ENCODE measurements around the gene ISLR.

ISLR gene

GRCh38 chr15:74196175-74196574 lies 22.7 kb downstream of the ISLR start:
- H3K27ac ChIP-seq, result no peak overlapping the region
- peaks cover 0 to 30% (median 22%) of the 10 kb centered on the region in 4 donors for H3K4me1 ChIP-seq
- intact Hi-C loops (cut with DNase I; ENCODE audit: low total_unique reads), result no loop called here
- H3K9me3 ChIP-seq, result no peaks in the 10 kb centered on the region
- TF ChIP-seq CTCF (IDR thresholded peaks at IDR 0.05), result no peak
- no peaks in the 10 kb centered on the region for H3K27me3 ChIP-seq
- DNase-seq, result peak in 1 of 2 donors; percentile 61
- no peaks in the 10 kb centered on the region for H3K36me3 ChIP-seq
- H3K4me3 ChIP-seq, result no peak overlapping the region

GRCh38 chr15:74197176-74197965 lies 23.9 kb downstream of the ISLR start:
- DNase-seq, result no peak
- intact Hi-C loops (cut with DNase I; ENCODE audit: low total_unique reads), result no loop called here

GRCh38 chr15:74199297-74199652 lies 25.8 kb downstream of the ISLR start:
- intact Hi-C loops (cut with DNase I; ENCODE audit: low total_unique reads), result no loop called here
- no peaks in the 10 kb centered on the region for H3K36me3 ChIP-seq
- no peak for DNase-seq
- no peak overlapping the region for H3K4me3 ChIP-seq
- H3K9me3 ChIP-seq, result no peaks in the 10 kb centered on the region
- no peaks in the 10 kb centered on the region for H3K27me3 ChIP-seq
- no peak for TF ChIP-seq CTCF (IDR thresholded peaks at IDR 0.05)
- H3K4me1 ChIP-seq, result peaks cover 0 to 50% (median 40%) of the 10 kb centered on the region in 4 donors
- H3K27ac ChIP-seq, result no peak overlapping the region

More at GRCh38 chr15:74197176-74197965, 23.9 kb downstream of the ISLR start:
- Histone ChIP-seq H3K4me1 (peaks cover 0 to 40% (median 30%) of the 10 kb centered on the region in 4 donors), H3K27me3 (no peaks in the 10 kb centered on the region), H3K4me3 (no peak overlapping the region), H3K27ac (no peak overlapping the region), H3K9me3 (no peaks in the 10 kb centered on the region), H3K36me3 (no peaks in the 10 kb centered on the region)
- TF ChIP-seq CTCF (IDR thresholded peaks at IDR 0.05), result no peak

GRCh38 chr15:74200412-74200815 lies 26.9 kb downstream of the ISLR start:
- H3K27me3 ChIP-seq, result no peaks in the 10 kb centered on the region
- H3K36me3 ChIP-seq, result no peaks in the 10 kb centered on the region
- TF ChIP-seq CTCF (IDR thresholded peaks at IDR 0.05), result no peak
- peak; percentile 82 to 85 for DNase-seq
- intact Hi-C loops (cut with DNase I; ENCODE audit: low total_unique reads), result no loop called here
- H3K4me1 ChIP-seq, result peaks cover 0 to 56% (median 47%) of the 10 kb centered on the region in 4 donors
- no peaks in the 10 kb centered on the region for H3K9me3 ChIP-seq
- no peak overlapping the region for H3K4me3 ChIP-seq
- H3K27ac ChIP-seq, result no peak overlapping the region

GRCh38 chr15:74200871-74201419 lies 27.4 kb downstream of the ISLR start:
- H3K4me1 ChIP-seq, result peaks cover 0 to 54% (median 45%) of the 10 kb centered on the region in 4 donors
- peak in 1 of 2 donors; percentile 33 for DNase-seq
- intact Hi-C loops (cut with DNase I; ENCODE audit: low total_unique reads), result no loop called here
- H3K27ac ChIP-seq, result no peak overlapping the region
- no peaks in the 10 kb centered on the region for H3K9me3 ChIP-seq
- TF ChIP-seq CTCF (IDR thresholded peaks at IDR 0.05), result no peak
- H3K27me3 ChIP-seq, result no peaks in the 10 kb centered on the region
- no peak overlapping the region for H3K4me3 ChIP-seq
- no peaks in the 10 kb centered on the region for H3K36me3 ChIP-seq
